OCI-LY7 (cell line): Measurements from ENCODE around the gene PRDM7.

Experiments
- EZH2phosphoT487 ChIP-seq: fragments of 200-600 bp; sonication (generic); IDR thresholded peaks from 2 replicates; pipeline ENCODE4 v1.6.1; 2018; ENCODE audit warnings: low read depth, borderline replicate concordance, mild to moderate bottlenecking, mixed run types, antibody characterized with exemption, low read length, moderate library complexity, mixed read lengths
- TF ChIP-seq, protein P1 (sequence below): fragments of 200-600 bp; sonication (generic); conservative IDR thresholded peaks from 2 replicates; pipeline ENCODE4 v1.5.1; 2014; ENCODE audit warnings: mild to moderate bottlenecking, antibody characterized with exemption, low read length, moderate library complexity, mixed read lengths

DNA sequence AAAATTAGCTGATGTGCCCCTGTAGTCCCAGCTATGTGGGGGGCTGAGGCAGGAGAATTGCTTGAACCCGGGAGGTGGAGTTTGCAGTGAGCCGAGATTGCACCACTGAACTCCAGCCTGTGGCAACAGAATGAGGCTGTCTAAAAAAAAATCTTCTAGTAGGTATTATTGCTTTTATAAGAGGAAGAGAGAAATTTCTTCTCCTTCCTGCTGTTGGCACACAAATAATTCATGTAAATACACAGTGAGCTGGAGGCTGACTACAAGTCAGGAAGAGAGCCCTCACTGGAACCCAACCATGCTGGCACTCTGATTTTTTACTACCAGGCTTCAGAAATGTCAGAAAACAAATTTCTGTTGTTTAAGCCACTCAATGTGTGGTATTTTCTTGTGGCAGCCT lies 6.7 kb downstream of the PRDM7 start:
- TF ChIP-seq, protein P1, sequence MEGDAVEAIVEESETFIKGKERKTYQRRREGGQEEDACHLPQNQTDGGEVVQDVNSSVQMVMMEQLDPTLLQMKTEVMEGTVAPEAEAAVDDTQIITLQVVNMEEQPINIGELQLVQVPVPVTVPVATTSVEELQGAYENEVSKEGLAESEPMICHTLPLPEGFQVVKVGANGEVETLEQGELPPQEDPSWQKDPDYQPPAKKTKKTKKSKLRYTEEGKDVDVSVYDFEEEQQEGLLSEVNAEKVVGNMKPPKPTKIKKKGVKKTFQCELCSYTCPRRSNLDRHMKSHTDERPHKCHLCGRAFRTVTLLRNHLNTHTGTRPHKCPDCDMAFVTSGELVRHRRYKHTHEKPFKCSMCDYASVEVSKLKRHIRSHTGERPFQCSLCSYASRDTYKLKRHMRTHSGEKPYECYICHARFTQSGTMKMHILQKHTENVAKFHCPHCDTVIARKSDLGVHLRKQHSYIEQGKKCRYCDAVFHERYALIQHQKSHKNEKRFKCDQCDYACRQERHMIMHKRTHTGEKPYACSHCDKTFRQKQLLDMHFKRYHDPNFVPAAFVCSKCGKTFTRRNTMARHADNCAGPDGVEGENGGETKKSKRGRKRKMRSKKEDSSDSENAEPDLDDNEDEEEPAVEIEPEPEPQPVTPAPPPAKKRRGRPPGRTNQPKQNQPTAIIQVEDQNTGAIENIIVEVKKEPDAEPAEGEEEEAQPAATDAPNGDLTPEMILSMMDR: no peak
- no peak for TF ChIP-seq EZH2phosphoT487
